ENCODE data around the gene TLR2.

The TLR2 gene

DNA sequence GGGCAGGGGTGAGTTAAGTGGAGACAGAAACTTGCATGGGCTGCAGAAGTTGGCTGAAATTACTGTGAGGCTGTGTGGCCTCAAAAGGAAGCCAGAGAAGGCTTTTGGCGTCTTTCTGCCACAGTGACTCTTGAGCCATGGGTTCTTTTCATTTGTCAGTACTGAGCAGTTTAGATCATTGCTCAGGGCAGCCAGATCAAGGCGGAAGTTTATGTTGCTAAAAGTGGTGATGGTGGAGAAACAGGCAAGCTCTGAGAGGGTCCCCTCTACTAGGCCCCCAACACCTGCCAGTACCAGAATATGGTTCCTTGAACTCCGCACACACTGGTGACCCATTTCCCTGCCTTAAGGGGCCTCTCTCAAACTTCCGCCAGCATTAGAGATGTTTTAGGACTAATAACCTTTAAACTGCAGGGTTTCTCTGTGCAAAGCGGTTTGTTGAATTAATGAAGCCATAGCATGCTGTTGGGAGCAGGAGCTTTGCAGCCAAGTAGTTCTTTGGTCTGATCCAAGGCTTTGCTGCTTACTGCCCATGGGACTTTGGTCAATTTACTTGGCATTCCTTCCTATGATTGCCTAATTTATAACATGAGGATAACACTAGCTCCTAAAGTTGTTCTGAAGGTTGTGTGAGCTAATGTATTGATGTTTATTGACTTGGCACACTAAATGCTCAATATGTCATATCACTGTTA is 41.2 kb downstream of the TLR2 start:
- Histone ChIP-seq H3K27ac (ENCODE audit: low read length) (no peak overlapping the region), H4K20me1 (ENCODE audit: insufficient read depth, low read length) (no peaks in the 10 kb centered on the region), H3K36me3 (replicated peaks; ENCODE audit: low read depth, low read length) (no peaks in the 10 kb centered on the region), H3K9me3 (ENCODE audit: insufficient read depth, low read length) (no peaks in the 10 kb centered on the region), H3K79me2 (ENCODE audit: low read length) (no peaks in the 10 kb centered on the region), H3K4me1 (ENCODE audit: low read length) (peaks cover 28% of the 10 kb centered on the region), H3K27me3 (ENCODE audit: low read depth, low read length) (no peaks in the 10 kb centered on the region), H3K4me3 (ENCODE audit: low read length) (no peak overlapping the region), H2AFZ (ENCODE audit: low read depth, low read length) (no peak overlapping the region), H3K4me2 (ENCODE audit: low read length) (no peak overlapping the region), H3K9ac (ENCODE audit: low read length) (no peak overlapping the region)
- TF ChIP-seq, protein P1, sequence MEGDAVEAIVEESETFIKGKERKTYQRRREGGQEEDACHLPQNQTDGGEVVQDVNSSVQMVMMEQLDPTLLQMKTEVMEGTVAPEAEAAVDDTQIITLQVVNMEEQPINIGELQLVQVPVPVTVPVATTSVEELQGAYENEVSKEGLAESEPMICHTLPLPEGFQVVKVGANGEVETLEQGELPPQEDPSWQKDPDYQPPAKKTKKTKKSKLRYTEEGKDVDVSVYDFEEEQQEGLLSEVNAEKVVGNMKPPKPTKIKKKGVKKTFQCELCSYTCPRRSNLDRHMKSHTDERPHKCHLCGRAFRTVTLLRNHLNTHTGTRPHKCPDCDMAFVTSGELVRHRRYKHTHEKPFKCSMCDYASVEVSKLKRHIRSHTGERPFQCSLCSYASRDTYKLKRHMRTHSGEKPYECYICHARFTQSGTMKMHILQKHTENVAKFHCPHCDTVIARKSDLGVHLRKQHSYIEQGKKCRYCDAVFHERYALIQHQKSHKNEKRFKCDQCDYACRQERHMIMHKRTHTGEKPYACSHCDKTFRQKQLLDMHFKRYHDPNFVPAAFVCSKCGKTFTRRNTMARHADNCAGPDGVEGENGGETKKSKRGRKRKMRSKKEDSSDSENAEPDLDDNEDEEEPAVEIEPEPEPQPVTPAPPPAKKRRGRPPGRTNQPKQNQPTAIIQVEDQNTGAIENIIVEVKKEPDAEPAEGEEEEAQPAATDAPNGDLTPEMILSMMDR (IDR thresholded peaks at IDR 0.05; ENCODE audit: low read depth, low read length), result no peak
- no peak for TF ChIP-seq EZH2phosphoT487 (IDR thresholded peaks at IDR 0.05; ENCODE audit: low read depth)

DNA sequence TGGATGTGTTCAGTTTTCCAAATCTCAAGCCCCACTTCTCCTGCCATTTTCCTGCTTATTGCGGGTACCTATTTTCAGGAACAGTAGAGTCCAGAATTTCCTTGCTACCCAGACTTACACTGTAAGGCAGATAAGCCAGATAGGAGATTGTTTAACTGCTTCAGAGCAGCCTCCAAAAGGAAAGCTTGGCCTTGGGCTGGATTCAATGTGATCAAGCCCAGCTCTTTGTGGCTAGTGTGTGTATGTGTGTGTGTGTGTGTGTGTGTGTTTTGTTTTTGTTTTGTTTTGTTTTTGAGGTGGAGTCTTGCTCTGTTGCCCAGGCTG is 41.7 kb downstream of the TLR2 start:
- no peaks in the 10 kb centered on the region for H3K27me3 ChIP-seq (ENCODE audit: low read depth, low read length)
- no peak overlapping the region for H3K27ac ChIP-seq (ENCODE audit: low read length)
- no peak overlapping the region for H3K9ac ChIP-seq (ENCODE audit: low read length)
- no peaks in the 10 kb centered on the region for H3K79me2 ChIP-seq (ENCODE audit: low read length)
- H3K4me3 ChIP-seq (ENCODE audit: low read length), result no peak overlapping the region
- H4K20me1 ChIP-seq (ENCODE audit: insufficient read depth, low read length), result no peaks in the 10 kb centered on the region
- peaks cover 31% of the 10 kb centered on the region for H3K4me1 ChIP-seq (ENCODE audit: low read length)
- H3K4me2 ChIP-seq (ENCODE audit: low read length), result no peak overlapping the region
- no peak overlapping the region for H2AFZ ChIP-seq (ENCODE audit: low read depth, low read length)
- no peaks in the 10 kb centered on the region for H3K9me3 ChIP-seq (ENCODE audit: insufficient read depth, low read length)
- no peaks in the 10 kb centered on the region for H3K36me3 ChIP-seq (replicated peaks; ENCODE audit: low read depth, low read length)
- TF ChIP-seq EZH2phosphoT487 (IDR thresholded peaks at IDR 0.05; ENCODE audit: low read depth), result no peak
- TF ChIP-seq, protein P1 (IDR thresholded peaks at IDR 0.05; ENCODE audit: low read depth, low read length), result no peak

DNA sequence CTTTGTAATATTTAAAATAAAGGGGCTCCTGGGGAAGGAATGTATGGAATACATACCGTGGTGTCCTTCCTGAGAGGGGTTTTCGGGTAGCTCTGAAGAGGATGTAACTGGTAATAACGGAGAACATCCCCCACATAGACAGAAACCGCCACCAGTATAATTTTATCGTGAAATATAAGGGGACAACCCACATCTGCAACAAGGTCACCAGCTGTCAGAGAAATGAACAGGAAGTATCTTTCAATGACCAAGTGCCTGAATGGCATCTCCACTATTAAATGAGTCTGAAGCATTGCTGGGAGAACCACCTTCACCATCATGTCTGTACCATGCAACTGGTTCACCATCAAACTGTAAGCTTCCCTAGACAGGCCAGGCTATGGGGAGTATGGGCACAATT is 44.1 kb downstream of the TLR2 start:
- Histone ChIP-seq H3K9me3 (ENCODE audit: insufficient read depth, low read length) (no peaks in the 10 kb centered on the region), H3K4me1 (ENCODE audit: low read length) (peaks cover 31% of the 10 kb centered on the region), H3K27ac (ENCODE audit: low read length) (no peak overlapping the region), H3K36me3 (replicated peaks; ENCODE audit: low read depth, low read length) (no peaks in the 10 kb centered on the region), H3K4me2 (ENCODE audit: low read length) (peak overlapping the region; percentile 3; the same call in 1 of the 2 replicates), H3K9ac (ENCODE audit: low read length) (no peak overlapping the region), H3K79me2 (ENCODE audit: low read length) (no peaks in the 10 kb centered on the region), H4K20me1 (ENCODE audit: insufficient read depth, low read length) (no peaks in the 10 kb centered on the region), H2AFZ (ENCODE audit: low read depth, low read length) (no peak overlapping the region), H3K4me3 (ENCODE audit: low read length) (no peak overlapping the region), H3K27me3 (ENCODE audit: low read depth, low read length) (peaks cover 8% of the 10 kb centered on the region)
- no peak for TF ChIP-seq EZH2phosphoT487 (IDR thresholded peaks at IDR 0.05; ENCODE audit: low read depth)
- TF ChIP-seq, protein P1 (IDR thresholded peaks at IDR 0.05; ENCODE audit: low read depth, low read length), result no peak

DNA sequence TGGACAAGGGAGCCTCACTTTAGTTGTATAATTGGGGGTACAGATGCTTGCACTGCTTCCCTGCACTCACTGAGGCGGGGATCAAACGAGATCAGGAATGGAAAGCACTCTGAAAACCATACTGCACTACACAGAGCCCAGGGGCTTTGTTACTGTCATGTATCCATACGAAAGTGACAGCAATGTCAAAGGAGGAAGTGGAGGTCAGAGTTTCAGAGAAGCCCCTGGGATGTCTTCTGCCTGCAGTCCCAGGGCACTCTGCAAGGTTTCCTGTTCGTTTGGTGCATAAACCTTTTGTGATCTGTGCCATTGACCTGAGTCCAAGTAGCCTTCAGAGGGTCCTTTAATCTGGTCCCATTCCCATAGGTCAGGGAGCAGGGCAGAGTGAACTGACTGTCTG is 44.6 kb downstream of the TLR2 start:
- Histone ChIP-seq H3K9me3 (ENCODE audit: insufficient read depth, low read length) (no peaks in the 10 kb centered on the region), H3K27ac (ENCODE audit: low read length) (no peak overlapping the region), H4K20me1 (ENCODE audit: insufficient read depth, low read length) (no peaks in the 10 kb centered on the region), H2AFZ (ENCODE audit: low read depth, low read length) (no peak overlapping the region), H3K79me2 (ENCODE audit: low read length) (no peaks in the 10 kb centered on the region), H3K36me3 (replicated peaks; ENCODE audit: low read depth, low read length) (no peaks in the 10 kb centered on the region), H3K4me1 (ENCODE audit: low read length) (peaks cover 34% of the 10 kb centered on the region), H3K9ac (ENCODE audit: low read length) (no peak overlapping the region), H3K4me2 (ENCODE audit: low read length) (no peak overlapping the region), H3K27me3 (ENCODE audit: low read depth, low read length) (peaks cover 14% of the 10 kb centered on the region), H3K4me3 (ENCODE audit: low read length) (no peak overlapping the region)
- TF ChIP-seq EZH2phosphoT487 (IDR thresholded peaks at IDR 0.05; ENCODE audit: low read depth), result no peak
- TF ChIP-seq, protein P1 (IDR thresholded peaks at IDR 0.05; ENCODE audit: low read depth, low read length), result no peak

Data from OCI-LY3 (cell line).